GM21367 (cell line): ENCODE data around the gene ASIC3.
"Not testable (repeated sequence)": the region's sequence is repeated elsewhere in the genome, so short reads cannot be mapped to it uniquely, and the experiment has no call there.

Source experiments
- ATAC-seq: cut with Tn5 transposase; IDR thresholded peaks from one replicate; pipeline ENCODE4 v1.9.1; 2021; ENCODE audit not compliant: unreplicated experiment

Gene ASIC3

DNA sequence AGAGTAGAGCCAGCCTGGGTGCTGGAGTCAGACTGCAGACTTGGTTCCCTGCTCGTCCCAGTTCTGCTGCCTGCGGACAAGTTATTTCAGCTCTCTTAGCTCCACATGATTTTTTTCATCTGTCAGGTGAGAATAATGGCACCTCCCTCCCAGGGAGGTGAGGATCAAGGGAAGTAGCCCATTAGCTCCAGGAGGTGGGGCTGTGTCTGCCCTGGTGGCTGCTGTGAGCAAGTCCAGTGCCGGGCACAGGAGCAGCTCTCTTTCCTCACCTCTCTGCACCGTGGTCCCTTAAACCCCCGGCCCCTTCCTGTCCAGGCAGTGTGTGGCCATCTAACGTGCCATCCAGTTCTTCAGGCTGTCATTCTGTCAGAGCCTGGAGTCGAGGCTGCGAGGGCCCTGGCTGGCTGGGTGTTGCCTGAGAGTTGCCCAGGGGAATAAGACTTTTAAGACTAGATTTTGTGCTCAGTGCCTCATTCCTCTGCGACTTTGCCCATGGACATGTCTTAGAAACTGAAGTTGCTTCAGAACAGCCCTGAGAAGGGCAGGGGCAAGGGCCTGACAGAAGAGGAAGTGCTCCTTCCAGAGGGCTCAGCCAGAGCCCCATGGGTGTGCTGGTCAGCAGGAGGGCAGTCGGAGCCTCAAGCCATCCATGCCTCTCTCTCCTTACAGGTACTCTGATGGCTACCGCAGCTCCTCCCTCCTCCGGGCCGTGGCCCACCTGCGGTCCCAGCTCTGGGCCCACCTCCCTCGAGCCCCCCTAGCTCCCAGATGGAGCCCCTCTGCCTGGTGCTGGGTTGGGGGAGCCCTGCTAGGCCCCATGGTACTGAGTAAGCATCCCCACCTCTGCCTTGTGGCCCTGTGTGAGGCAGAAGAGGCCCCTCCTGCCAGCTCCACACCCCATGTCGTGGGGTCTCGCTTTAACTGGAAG, 15.1 kb upstream of the ASIC3 start:
- no peak for ATAC-seq

DNA sequence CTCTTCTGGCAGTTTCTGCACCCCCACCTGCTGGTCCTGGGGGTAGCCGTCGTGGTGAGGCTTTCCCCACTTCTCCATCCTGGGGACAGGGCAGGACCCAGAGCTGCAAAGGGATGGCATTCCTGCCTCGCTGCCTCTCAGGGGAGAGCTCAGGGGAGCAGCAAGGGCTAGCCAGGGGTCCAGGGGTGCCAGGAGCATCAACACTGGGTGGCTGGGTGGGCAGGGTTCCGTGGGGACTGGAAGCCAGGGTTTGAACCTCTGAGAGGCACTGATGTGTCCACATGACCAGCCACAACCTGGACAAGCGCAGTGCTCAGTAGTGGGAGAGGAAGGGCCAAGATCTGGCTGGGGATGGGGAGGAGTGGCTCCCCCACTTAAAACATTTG, 14.5 kb upstream of the ASIC3 start:
- no peak for ATAC-seq

DNA sequence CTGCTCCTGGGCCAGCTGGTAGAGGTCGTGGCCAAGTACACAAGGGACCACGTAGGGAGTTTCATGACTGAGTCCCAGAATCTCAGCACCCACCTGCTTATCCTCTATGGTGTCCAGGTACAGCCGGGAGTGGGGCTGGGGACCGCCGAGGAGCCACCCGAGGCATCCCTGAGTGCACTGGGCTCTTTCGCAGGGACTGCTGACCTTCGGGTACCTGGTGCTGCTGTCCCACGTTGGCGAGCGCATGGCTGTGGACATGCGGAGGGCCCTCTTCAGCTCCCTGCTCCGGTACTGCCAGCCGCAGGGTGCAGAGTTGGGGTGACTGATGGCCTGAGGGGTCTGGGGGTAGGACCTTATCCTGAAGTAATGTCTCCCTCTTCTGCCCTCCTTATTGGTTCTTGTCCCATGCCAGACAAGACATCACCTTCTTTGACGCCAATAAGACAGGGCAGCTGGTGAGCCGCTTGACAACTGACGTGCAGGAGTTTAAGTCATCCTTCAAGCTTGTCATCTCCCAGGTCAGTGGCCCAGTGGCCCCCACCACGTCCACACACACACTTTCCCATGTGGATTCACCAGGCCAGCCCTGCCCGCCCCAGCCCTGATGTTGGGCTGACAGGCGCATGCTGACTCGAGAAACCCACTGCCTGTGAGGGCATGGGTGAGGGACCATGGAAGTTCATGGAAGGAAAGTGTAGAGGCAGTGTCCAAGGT, 13.9 kb upstream of the ASIC3 start:
- ATAC-seq = no peak

DNA sequence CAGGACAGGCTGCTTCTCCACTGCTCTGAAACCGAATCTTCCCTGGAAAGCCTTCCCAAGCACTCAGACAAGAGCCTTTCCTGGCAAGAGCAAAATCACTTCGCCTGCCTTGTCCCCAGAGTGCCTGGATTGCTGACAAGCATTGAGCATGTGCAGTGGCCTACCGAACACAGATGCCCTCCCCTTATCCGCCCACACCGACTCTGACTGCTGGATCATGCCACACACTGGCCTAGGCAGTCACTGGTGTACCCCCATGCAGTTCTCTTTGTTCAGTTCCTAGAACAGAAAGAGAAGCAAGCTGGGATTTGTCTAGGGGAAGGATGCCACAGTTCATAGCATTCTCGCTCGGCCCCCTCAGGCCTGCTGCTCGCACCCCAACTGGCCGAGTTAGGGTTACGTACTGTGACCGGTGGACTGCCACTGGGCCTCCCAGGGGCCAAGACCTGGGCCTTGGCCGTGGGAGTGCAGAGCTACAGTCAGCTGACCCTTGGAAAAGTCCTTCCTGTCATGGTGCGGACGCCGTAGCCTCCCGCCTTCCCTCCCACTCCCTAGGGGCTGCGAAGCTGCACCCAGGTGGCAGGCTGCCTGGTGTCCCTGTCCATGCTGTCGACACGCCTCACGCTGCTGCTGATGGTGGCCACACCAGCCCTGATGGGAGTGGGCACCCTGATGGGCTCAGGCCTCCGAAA, 13.2 kb upstream of the ASIC3 start:
- ATAC-seq = no peak

DNA sequence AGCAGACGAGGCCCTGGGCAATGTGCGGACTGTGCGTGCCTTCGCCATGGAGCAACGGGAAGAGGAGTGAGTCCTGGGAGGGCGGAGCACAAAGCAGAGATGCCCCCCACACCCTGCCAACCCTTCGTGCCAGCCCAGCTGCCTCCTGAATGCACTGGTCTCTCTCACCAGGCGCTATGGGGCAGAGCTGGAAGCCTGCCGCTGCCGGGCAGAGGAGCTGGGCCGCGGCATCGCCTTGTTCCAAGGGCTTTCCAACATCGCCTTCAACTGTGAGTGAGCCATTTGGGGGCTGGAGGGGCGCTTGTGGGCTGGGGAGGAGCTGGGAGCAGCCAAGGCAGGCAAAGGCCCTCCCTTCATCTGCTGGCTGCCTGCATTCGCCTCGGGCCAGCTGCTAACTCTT, 12.4 kb upstream of the ASIC3 start:
- ATAC-seq = no peak

DNA sequence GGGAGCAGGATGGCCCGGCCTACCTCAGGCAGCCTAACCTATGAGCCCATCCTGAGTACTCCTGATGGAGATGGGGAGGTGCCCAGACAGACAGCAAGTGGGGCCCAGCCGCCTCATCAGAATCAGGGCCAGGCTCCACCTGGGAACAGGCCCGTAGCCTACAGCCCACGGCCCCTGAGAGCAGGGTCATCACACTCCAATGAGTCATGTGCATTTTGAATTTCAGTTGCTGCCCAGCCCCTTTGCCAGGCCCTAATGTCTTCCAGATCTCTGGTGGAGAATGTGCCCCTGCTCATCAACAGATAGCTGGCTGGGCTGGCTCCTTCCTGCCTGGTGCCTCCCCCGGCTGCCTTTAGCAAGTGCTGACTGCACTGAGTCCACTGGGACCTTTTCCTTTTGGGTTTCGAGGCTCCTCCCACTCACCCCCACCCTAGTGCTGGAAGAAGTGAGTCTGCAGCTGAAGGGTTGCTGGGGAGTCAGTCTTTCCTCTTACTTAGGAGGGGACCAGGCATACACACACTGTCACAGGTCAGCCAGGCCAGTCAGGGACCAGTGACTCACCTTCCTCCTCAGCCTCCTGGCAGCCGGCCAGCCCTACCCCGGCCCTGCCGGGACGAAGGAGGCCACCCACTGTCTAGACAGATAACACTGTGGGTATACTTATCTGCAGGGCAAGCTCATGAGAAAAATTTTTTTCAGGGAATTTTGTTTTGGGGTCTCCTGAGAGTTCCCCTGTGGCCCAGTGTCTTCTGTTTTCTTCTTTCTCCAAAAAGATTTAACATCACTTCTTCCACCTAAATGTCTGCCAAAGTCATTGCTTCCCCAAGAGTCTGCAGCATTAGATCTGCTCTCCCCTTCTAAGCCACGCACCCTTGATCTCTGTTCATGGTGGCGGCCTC, 9.1 kb upstream of the ASIC3 start:
- no peak for ATAC-seq

DNA sequence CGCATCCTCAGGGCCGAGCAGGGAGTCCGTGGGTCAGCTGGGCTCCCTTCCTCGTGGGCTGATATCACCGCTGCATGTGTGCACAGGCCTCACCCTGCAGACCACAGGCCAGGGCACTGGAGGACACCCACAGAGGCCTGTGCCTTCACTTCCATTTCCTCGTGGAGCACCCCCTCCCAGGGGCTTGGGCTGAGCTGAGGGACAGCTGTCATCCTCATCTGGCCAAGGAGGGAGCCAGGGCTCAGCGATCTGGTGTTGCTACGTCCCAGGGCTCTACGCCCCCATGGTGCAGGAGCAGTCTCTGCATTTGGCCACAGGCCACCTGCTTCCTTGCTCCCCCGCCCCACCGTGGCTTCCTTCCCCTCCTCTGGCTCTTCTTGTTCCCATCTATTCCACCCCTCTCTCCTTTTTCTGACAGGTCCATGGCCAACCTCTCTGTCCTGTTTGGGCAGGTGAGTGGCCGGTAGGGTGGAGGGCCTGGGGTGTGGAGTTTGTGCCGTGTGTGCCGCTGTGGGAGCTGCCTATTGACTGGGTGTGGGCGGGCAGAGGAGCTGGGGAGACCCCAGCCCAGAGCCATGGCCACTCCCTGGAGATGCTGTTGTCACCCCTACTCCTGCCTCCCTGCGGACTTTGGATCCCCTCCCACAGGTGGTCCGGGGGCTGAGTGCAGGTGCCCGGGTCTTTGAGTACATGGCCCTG, 8.3 kb upstream of the ASIC3 start:
- ATAC-seq = no peak

DNA sequence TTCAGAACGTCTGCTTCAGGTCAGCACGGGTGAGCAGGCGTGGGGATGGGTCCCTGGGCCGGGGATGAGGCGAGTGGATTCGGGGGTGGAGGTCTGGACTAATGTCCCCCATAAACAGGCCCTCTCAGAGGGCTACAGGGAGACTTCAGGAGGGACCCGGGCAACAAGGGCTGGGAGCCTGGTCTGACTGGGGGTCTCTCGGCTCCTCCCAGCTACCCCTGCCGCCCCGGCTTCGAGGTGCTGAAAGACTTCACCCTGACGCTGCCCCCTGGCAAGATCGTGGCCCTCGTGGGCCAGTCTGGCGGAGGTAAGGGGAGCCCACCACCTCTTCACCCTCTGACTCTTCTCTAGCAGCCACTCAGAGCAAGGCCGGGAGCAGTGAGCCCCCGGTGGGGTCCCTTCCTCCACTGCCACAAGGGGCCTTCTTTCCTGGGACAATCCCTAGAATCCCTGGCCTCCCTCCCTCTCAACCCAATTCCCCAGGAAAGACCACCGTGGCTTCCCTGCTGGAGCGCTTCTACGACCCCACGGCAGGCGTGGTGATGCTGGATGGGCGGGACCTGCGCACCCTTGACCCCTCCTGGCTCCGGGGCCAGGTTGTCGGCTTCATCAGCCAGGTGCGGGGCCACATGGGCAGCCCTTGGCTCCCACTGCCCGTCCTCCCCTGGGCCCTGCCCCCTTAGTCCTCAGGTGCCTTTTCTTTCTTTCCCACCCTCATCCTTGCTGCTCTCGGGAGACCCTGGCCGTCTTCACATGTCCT, 7.5 kb upstream of the ASIC3 start:
- ATAC-seq = no peak

DNA sequence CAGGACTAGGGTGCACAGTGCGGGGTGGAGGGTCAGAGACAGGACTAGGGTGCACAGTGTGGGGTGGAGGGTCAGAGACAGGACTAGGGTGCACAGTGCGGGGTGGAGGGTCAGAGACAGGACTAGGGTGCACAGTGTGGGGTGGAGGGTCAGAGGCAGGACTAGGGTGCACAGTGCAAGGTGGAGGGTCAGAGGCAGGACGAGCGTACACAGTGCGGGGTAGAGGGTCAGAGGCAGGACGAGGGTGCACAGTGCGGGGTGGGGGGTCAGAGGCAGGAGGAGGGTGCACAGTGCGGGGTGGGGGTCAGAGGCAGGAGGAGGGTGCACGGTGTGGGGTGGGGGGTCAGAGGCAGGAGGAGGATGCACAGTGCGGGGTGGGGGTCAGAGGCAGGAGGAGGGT, 4.9 kb upstream of the ASIC3 start:
- not testable (repeated sequence) for ATAC-seq

DNA sequence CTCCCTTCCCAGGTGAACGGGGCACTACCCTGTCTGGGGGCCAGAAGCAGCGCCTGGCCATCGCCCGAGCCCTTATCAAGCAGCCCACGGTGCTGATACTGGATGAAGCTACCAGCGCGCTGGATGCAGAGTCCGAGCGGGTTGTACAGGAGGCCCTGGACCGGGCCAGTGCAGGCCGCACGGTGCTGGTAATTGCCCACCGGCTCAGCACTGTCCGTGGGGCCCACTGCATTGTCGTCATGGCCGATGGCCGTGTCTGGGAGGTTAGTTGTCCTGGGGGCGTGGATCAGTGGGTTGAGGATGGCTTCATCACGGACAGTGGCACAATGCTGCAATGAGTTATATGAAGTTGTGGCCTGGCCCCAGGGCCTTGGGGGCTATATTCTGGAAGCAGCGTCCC, 4.4 kb upstream of the ASIC3 start:
- ATAC-seq = no peak

DNA sequence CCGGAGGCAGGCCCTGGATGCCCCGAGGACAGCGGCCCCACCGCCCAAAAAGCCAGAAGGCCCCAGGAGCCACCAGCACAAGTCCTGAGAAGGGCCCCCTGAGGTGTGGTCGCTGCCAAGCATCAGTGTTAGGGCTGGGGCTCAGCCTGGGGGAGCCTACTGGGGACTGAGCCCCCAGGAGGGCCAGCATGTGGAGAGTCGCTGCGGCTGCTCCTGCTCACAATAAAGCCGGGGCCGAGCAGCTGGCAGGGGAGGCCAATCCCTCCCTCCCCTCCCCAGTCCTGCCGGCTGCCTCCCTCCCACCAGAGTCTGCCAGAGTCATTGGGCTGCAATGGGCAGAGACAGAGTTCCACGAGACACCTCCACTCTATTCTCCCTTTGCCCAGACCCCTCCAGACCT, 3.1 kb upstream of the ASIC3 start:
- no peak for ATAC-seq

DNA sequence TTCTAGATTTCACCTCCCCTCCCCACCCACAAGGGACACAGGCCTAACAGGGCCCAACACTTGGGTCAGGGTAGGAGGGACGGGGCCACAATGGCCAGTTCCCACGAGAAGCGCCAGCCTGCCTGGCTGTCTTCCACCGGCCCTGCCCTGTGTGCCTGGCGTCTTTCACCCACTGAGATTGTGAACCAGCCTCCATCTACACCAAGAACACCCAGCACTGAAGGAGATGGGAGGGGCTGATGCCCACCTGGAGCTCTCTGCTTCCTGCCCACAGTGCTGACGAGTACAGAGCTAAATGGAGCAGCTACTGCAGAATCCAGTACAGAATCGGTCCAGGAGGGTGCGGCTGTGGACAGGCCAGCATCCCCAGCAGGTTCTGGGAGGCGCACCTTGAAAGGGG, 2.4 kb upstream of the ASIC3 start:
- no peak for ATAC-seq

DNA sequence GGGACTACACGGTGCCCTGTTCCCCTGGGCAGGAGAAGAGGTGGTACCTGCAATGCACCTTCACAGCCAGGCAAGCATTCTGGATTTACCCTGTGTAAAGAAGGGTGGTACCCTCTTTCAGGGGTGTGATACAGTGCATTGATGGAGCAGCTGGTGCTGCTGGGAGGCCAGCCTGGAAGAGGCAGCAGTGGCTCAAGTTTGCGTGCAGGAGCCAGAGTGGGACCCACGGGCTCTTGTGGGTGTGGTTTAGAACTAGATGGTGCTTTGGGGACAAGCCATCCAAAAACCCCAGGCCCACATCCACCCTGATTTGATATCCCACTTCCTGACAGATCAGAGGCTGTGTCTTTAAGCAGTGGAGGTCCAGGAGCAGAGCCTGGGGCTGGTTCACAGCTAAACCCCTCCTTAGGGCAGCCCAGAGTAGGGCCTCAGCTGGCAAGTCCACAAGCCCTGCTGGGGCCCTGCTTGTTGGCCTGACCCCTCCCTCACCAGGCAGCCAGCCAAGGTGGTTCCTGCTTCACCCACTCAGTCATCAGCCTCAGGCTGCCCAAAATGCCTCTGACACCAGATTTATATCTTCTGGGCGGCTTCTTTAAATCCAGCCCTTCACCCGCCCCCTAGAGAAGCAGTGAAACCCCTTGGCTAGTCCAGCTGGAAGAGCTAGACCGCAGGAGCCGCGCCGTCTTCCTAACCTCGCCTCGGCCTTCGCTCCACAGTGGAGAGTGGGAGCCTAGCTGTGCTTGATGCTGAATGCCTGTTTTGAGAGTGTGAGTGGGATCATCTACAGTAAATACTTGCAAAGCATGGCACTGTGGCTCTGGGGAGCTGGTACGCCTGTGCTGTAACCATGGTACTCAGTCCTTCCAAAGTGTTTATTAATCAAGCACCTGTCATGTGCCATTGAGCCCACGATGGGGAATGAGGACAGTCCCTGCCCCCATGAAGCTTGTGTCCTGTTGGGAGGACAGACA, 1.4 kb upstream of the ASIC3 start:
- ATAC-seq = no peak

DNA sequence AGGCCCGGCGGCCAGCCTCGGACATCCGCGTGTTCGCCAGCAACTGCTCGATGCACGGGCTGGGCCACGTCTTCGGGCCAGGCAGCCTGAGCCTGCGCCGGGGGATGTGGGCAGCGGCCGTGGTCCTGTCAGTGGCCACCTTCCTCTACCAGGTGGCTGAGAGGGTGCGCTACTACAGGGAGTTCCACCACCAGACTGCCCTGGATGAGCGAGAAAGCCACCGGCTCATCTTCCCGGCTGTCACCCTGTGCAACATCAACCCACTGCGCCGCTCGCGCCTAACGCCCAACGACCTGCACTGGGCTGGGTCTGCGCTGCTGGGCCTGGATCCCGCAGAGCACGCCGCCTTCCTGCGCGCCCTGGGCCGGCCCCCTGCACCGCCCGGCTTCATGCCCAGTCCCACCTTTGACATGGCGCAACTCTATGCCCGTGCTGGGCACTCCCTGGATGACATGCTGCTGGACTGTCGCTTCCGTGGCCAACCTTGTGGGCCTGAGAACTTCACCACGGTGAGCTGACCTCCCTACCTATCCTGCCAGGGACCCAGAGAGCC, 656 bp downstream of the ASIC3 start:
- ATAC-seq = no peak

DNA sequence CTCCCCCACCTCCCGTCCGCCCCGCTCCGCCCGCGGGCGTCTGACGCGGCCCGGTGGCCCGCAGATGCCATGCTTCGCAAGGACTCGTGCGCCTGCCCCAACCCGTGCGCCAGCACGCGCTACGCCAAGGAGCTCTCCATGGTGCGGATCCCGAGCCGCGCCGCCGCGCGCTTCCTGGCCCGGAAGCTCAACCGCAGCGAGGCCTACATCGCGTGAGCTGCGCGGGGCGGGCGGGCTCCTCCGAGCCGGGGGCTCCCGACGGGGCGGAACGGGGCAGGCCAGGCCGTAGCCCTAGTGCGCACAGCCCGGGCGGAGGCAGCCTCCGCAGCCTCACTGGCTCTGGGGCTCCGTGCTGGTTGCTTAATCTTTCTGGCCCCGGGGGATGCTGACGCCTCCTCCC, 2.8 kb downstream of the ASIC3 start:
- ATAC-seq = no peak

DNA sequence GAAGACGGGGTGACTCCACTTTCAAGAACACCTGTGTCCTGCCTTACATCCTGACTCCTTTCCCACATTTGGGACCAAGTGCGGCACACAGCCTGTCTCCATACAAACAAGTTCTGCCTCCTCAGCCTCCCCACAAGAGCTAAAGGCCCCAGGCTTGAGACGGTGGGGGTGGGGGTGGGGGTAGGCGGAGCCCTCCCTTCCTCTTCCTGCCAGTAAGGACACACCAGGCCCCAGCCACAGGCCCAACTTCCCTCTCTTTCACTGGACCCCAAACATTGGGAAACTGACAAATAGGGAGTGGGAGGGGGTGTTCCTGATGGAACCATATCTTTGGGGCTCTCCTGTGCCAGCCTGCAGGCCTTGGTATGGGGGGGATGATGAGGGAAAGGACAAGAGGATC, 4.8 kb downstream of the ASIC3 start:
- ATAC-seq = no peak

DNA sequence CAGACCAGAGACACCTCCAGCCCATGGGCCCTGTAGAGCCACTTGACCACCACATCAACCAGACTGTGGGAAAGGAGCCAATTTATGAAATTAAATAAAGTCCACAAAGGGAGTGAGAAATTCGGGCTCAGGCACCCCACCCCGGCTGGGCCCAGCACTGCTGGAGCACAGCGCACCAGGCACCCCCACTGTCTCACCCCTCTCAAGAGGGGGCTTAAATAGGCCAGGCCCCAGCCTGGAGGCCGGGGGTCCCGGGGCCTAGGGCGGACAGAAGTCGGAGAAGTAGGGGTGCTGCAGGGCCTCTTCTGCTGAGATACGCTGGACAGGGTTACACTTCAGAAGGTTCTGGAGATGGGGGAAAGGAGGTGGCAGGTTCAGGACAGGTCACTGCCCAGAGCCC, 5.4 kb downstream of the ASIC3 start:
- ATAC-seq = no peak

DNA sequence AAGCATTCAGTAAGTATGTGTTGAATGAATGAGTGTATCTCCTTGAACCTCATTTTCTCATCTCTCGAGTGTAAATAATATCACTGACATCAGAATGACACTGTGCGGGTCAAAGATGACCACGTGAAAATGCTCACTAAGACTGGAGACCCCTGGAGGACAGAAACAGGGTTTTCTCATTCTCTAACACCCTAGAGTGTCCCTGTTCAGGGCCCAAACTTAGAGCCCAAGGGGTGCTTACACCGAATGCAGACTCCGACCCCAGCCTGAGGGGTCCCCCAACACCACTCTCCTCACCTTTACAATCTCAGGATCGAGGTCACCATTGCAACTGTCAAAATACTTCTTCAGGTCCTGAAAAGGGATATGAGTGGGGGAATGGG, 7.9 kb downstream of the ASIC3 start:
- no peak for ATAC-seq
